ENCODE data around the gene POLR2L.

Gene POLR2L

DNA sequence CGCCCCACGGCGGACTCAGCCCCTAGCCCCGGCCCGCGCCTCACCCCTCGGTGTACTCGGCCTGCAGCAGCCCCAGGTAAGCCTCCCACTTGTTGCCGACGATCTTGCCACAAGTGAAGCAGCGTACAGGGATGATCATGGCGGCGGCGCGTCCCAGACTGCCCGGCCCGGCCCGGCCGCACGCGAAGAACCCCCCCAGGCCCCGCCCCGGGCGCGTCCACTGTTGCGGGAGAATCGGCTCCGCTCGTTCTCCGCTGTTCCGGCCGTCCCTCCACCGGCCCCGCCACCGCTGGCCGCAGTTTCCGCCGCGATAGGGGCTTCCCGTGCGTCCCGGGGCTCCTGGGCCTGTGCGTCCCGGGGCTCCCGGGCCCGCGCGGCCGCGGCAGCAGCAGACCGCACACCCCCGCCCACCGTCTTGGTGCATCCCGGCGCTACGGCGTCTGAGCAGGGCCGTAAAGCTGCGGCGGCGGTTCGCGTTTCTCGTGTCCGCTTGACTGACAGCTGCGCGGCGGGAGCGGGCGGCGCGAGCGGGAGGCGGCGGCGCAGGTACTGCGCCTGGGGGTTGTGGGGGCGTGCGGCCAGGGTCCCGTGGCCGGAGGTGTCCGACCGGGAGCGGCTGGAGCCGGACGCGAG lies at the start of gene POLR2L, which contains the start of gene TSPAN4:
POLR2L (minus strand) TSS at position 160 of the 633 bp plus-strand sequence; CDS start at position 139, 21 bp downstream.
TSPAN4 (plus strand) TSS at position 483 of the 633 bp plus-strand sequence. CDS start 7,453 bp downstream, outside the sequence.
- Histone ChIP-seq H3K4me2 (ENCODE audit: low read depth, low read length) (peak within 1 kb of the TSS; percentile 92), H4K20me1 (ENCODE audit: insufficient read depth, low read length) (peaks cover 9% of the 10 kb centered on the region), H3K9me2 (replicated peaks; ENCODE audit: insufficient read depth, low read length) (no peaks in the 10 kb centered on the region), H2AFZ (ENCODE audit: low read length) (peak within 1 kb of the TSS; percentile 63), H3K9me3 (replicated peaks; ENCODE audit: insufficient read depth, low read length) (no peaks in the 10 kb centered on the region), H3K4me3 (ENCODE audit: low read length) (peak within 1 kb of the TSS; percentile 99), H3K27me3 (replicated peaks; ENCODE audit: insufficient read depth, low read length) (peaks cover 40% of the 10 kb centered on the region), H3K36me3 (replicated peaks; ENCODE audit: insufficient read depth, low read length) (0 out of 2 replicates have a peak, but pooled peaks cover 4% of the 10 kb centered on the region), H3K9ac (ENCODE audit: low read length) (peak within 1 kb of the TSS; percentile 95), H3F3A (ENCODE audit: insufficient read depth, low read length) (no peaks in the 10 kb centered on the region), H3K27ac (ENCODE audit: low read length) (peak within 1 kb of the TSS; percentile 58; the same call in 1 of the 2 replicates), H3K4me1 (ENCODE audit: low read length) (peaks cover 10% of the 10 kb centered on the region), H3K79me2 (ENCODE audit: low read length) (peaks cover 31% of the 10 kb centered on the region)
- DNase-seq, result peak; percentile 92
- TF ChIP-seq EZH2phosphoT487 (IDR thresholded peaks at IDR 0.05; ENCODE audit: low read length), result no peak
- no peak for TF ChIP-seq EZH2 (optimal IDR thresholded peaks at IDR 0.05; ENCODE audit: low read depth, low read length)
- TF ChIP-seq, protein P1, sequence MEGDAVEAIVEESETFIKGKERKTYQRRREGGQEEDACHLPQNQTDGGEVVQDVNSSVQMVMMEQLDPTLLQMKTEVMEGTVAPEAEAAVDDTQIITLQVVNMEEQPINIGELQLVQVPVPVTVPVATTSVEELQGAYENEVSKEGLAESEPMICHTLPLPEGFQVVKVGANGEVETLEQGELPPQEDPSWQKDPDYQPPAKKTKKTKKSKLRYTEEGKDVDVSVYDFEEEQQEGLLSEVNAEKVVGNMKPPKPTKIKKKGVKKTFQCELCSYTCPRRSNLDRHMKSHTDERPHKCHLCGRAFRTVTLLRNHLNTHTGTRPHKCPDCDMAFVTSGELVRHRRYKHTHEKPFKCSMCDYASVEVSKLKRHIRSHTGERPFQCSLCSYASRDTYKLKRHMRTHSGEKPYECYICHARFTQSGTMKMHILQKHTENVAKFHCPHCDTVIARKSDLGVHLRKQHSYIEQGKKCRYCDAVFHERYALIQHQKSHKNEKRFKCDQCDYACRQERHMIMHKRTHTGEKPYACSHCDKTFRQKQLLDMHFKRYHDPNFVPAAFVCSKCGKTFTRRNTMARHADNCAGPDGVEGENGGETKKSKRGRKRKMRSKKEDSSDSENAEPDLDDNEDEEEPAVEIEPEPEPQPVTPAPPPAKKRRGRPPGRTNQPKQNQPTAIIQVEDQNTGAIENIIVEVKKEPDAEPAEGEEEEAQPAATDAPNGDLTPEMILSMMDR (IDR thresholded peaks at IDR 0.05; ENCODE audit: low read length), result no peak

DNA sequence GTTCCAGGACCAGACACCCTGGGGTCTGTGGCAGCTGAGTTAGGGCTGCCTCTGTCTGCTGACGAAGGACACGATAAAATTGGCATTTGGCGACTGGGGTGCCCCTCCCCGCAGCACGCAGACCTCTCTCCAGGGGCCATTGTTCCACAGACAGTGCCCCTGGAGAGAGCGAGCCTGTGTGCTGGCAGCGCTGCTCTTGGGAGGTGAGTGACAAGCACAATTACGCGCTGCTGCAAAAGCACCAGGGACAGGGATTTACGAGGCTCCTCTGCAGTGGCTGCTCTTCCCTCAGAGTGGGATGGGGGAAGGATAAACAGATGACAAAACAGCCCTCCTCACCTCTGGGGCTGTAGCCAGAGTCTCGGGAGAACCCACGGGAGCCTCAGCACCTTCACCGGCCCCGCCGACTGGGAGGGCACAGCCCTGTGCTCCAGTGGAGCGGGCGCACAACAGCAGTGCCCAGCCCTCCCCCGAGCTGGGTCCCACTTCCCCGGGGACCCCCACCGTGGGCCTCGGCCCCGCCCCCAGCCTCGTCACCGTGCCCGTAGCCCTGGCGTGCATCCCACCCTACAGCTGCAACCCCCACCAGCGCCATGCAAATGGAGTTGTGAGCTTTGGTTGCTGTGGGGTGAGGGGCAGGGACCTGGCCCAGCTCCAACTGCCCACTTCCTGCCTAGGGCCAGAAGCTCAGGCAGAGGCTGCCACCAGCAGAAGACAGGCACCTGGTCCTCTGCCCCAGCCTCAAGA lies 48.6 kb upstream of the POLR2L start:
- H3K9me3 ChIP-seq (replicated peaks; ENCODE audit: insufficient read depth, low read length), result no peaks in the 10 kb centered on the region
- no peaks in the 10 kb centered on the region for H3K79me2 ChIP-seq (ENCODE audit: low read length)
- H3K4me1 ChIP-seq (ENCODE audit: low read length), result no peaks in the 10 kb centered on the region
- no peak overlapping the region for H3K27ac ChIP-seq (ENCODE audit: low read length)
- no peak overlapping the region for H2AFZ ChIP-seq (ENCODE audit: low read length)
- no peak overlapping the region for H3K9ac ChIP-seq (ENCODE audit: low read length)
- H3K27me3 ChIP-seq (replicated peaks; ENCODE audit: insufficient read depth, low read length), result no peaks in the 10 kb centered on the region
- no peak for DNase-seq
- no peaks in the 10 kb centered on the region for H3F3A ChIP-seq (ENCODE audit: insufficient read depth, low read length)
- no peaks in the 10 kb centered on the region for H4K20me1 ChIP-seq (ENCODE audit: insufficient read depth, low read length)
- no peaks in the 10 kb centered on the region for H3K36me3 ChIP-seq (replicated peaks; ENCODE audit: insufficient read depth, low read length)
- no peak for TF ChIP-seq EZH2 (optimal IDR thresholded peaks at IDR 0.05; ENCODE audit: low read depth, low read length)
- no peak for TF ChIP-seq EZH2phosphoT487 (IDR thresholded peaks at IDR 0.05; ENCODE audit: low read length)
- TF ChIP-seq, protein P1 (IDR thresholded peaks at IDR 0.05; ENCODE audit: low read length), result no peak
- H3K9me2 ChIP-seq (replicated peaks; ENCODE audit: insufficient read depth, low read length), result no peaks in the 10 kb centered on the region
- H3K4me3 ChIP-seq (ENCODE audit: low read length), result no peak overlapping the region
- no peak overlapping the region for H3K4me2 ChIP-seq (ENCODE audit: low read depth, low read length)

DNA sequence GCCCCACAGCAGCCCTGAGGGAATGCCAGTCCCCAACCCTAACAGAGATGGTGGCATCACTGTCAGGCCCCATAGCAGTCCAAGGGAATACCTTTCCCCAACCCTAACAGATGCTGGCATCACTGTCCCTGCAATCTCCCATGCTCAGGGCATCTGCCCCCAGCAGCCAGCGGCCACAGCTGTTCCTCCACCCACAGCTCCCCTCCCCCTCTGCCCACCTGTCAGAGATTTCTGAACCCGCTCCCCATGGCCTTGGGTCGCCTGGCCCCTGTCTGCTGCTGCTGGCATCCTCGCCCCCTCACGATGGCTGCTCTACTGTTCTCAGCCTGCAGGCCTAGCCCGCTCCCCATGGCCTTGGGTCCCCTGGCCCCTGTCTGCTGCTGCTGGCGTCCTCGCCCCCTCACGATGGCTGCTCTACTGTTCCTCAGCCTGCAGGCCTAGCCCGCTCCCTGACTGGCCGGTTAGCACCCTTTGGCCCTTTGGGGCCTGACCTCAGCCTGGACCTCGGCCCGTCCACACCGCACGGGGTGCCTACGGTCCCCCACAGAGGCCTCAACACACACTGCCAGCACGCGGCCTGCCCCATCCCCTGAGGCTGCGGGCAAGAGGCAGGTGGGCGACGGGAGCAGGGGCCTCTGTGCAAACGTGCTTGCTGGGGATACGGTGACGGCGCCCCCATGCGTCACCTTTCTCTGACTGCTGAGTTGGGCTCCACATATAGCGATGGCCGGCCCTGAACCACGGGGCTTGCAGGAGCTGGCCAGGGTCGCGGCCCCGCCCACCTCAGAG lies 47.6 kb upstream of the POLR2L start:
- Histone ChIP-seq H3F3A (ENCODE audit: insufficient read depth, low read length) (no peaks in the 10 kb centered on the region), H3K4me1 (ENCODE audit: low read length) (no peaks in the 10 kb centered on the region), H3K27ac (ENCODE audit: low read length) (no peak overlapping the region), H4K20me1 (ENCODE audit: insufficient read depth, low read length) (no peaks in the 10 kb centered on the region), H2AFZ (ENCODE audit: low read length) (no peak overlapping the region), H3K4me3 (ENCODE audit: low read length) (no peak overlapping the region), H3K9me3 (replicated peaks; ENCODE audit: insufficient read depth, low read length) (no peaks in the 10 kb centered on the region), H3K36me3 (replicated peaks; ENCODE audit: insufficient read depth, low read length) (no peaks in the 10 kb centered on the region), H3K9ac (ENCODE audit: low read length) (no peak overlapping the region), H3K4me2 (ENCODE audit: low read depth, low read length) (no peak overlapping the region), H3K27me3 (replicated peaks; ENCODE audit: insufficient read depth, low read length) (no peaks in the 10 kb centered on the region), H3K9me2 (replicated peaks; ENCODE audit: insufficient read depth, low read length) (no peaks in the 10 kb centered on the region), H3K79me2 (ENCODE audit: low read length) (no peaks in the 10 kb centered on the region)
- no peak for DNase-seq
- TF ChIP-seq EZH2phosphoT487 (IDR thresholded peaks at IDR 0.05; ENCODE audit: low read length) (no peak), EZH2 (optimal IDR thresholded peaks at IDR 0.05; ENCODE audit: low read depth, low read length) (no peak)
- TF ChIP-seq, protein P1 (IDR thresholded peaks at IDR 0.05; ENCODE audit: low read length), result no peak
